SK-N-SH (cell line): ENCODE measurements around the gene INTS12.

Experiments
- CTCF ChIP-seq: fragments of 200-600 bp; sonication (generic); IDR thresholded peaks from 2 replicates; pipeline ENCODE4 v1.6.1; 2017; ENCODE audit warnings: antibody characterized with exemption, mild to moderate bottlenecking, moderate library complexity
- RAD21 ChIP-seq: IDR thresholded peaks from 2 replicates; pipeline ENCODE4 v1.6.1; 2012; ENCODE audit warnings: mild to moderate bottlenecking, low read length
- REST ChIP-seq: IDR thresholded peaks from 2 replicates; pipeline ENCODE4 v1.6.1; 2012; ENCODE audit warnings: mild to moderate bottlenecking, low read depth, low read length, moderate library complexity
- TAF1 ChIP-seq: IDR thresholded peaks from 2 replicates; pipeline ENCODE4 v1.6.1; 2012; ENCODE audit warnings: low read depth, mild to moderate bottlenecking, low read length, moderate library complexity, borderline replicate concordance
- TF ChIP-seq, protein P1 (sequence below): IDR thresholded peaks from 2 replicates; pipeline ENCODE4 v1.4.0; 2012; ENCODE audit warnings: low read depth

DNA sequence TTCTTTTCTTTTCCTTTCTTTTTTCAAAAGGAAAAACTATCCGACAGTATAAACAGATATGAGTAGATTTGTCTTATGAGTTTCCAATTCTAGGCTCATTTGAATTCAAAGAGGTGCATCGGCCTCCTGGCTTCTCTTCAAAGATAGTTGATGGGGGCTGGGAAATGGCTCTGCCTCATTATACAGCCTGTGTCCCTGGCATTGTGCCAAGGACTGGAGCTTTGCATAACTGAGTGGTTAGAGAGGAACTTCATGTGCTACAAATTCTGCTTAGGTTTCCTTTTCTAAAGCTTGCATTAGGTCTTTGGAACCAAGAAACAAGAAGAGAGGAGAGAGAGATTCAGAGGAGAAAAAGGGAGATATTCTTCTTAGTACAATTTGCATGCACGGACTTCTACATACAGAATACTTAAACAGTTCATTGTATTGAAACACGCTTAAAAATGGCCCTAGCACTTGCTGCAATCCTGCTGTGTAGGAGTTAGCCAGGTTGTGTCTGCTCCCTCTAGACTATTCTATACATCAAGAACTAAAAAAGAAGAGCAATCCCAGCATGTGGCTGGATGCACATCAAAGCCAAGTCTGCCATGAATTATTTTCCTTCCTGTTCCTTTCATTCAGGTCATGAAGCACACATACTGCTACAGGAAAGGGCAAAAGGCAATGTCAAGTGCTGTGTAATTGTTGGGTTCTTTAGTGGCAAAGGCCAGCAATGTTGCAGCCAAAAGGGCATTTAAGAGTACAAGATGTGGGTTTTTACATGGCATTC is 70.9 kb downstream of the INTS12 start:
- TF ChIP-seq REST (no peak), RAD21 (no peak), CTCF (no peak), TAF1 (no peak)
- TF ChIP-seq, protein P1, sequence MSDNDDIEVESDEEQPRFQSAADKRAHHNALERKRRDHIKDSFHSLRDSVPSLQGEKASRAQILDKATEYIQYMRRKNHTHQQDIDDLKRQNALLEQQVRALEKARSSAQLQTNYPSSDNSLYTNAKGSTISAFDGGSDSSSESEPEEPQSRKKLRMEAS: no peak
